HepG2 (cell line): ENCODE results near the gene FYB1. TPM values are rescaled to one million over a fixed set of nuclear protein-coding genes. Genes with fewer than 3 reads are reported as not detected.

Experiments
- ATAC-seq: fragments of 200-7000 bp; cut with Tn5 transposase; 3 replicates; pipeline ENCODE4 v1.9.1; 2020; ENCODE audit warnings: mild to moderate bottlenecking, moderate library complexity
- BruUV-seq: library from RNA; stranded (reverse); fragments of 400-500 nt; replicated peaks from 2 replicates; lab custom pipeline; 2021; lab: Mats Ljungman, UMichigan
- CTCF ChIA-PET: fragments of 300-600 bp; formaldehyde crosslinking; extraction: SDS; loops from one replicate; lab custom pipeline; 2021; ENCODE audit warnings: low total read pairs, inconsistent platforms, low intra/inter-chr PET ratio; lab: Yijun Ruan, JAX
- POLR2A ChIA-PET: fragments of 350-600 bp; sonication (Branson Sonifier 250); formaldehyde crosslinking; loops from one replicate; lab custom pipeline; 2020; ENCODE audit warnings: antibody characterized with exemption, inconsistent platforms; lab: Yijun Ruan, JAX
- DNase-seq: peaks from one replicate; pipeline ENCODE4 v3.0.0-alpha.2; 2015; ENCODE audit warnings: low spot score
- FAIRE-seq: peaks from 3 replicates; lab custom pipeline; 2011; peaks lifted over from hg19 to GRCh38; lab: Jason Lieb, UNC
- H2AFZ ChIP-seq: one replicate; pipeline ENCODE4 v1.6.1; 2011; ENCODE audit warnings: low read length, inconsistent platforms
- H3K27ac ChIP-seq: fragments of 300-600 bp; 3 replicates; pipeline ENCODE4 v1.8.0; 2011; ENCODE audit warnings: mixed run types, mild to moderate bottlenecking, mixed read lengths, low read length, inconsistent platforms; ENCODE audit not compliant: insufficient read depth; ENCODE audit errors: extremely low read length
- H3K27me3 ChIP-seq, 2 experiments: fragments of 200-600 bp in 1 of 2; 2 replicates in 1 of 2; 3 replicates in 1 of 2; pipeline versions ENCODE4 v1.6.0 to v1.8.0; 2011; ENCODE audit warnings: low read length in 2 of 2, mild to moderate bottlenecking in 2 of 2, moderate library complexity in 2 of 2, inconsistent platforms in 1 of 2; ENCODE audit not compliant: insufficient read depth in 2 of 2, control insufficient read depth in 1 of 2
- H3K36me3 ChIP-seq, 2 experiments: fragments of 200-600 bp in 1 of 2; replicated peaks in 1 of 2; 2 replicates in 1 of 2; 3 replicates in 1 of 2; pipeline versions ENCODE4 v1.5.1 to v1.8.0; 2011; ENCODE audit warnings: low read length in 2 of 2, inconsistent platforms in 1 of 2; ENCODE audit not compliant: insufficient read depth in 2 of 2, control insufficient read depth in 1 of 2
- H3K4me1 ChIP-seq: 2 replicates; pipeline ENCODE4 v1.5.1; 2012; ENCODE audit warnings: low read length, inconsistent platforms; ENCODE audit not compliant: insufficient read depth
- H3K4me2 ChIP-seq: 2 replicates; pipeline ENCODE4 v1.6.0; 2011; ENCODE audit warnings: low read depth, low read length, inconsistent platforms
- H3K4me3 ChIP-seq, 3 experiments: fragments of 200-600 bp in 1 of 3; sonication (generic), shearing (Covaris generic) in 1 of 3; replicated peaks in 1 of 3; 2 replicates each; pipeline ENCODE4 v1.5.1; 2011 to 2016; ENCODE audit warnings: low read length in 3 of 3, inconsistent platforms in 2 of 3, low read depth in 2 of 3, mild to moderate bottlenecking in 2 of 3, control low read depth in 1 of 3, mixed read lengths in 1 of 3; ENCODE audit not compliant: insufficient read depth in 1 of 3
- H3K79me2 ChIP-seq: one replicate; pipeline ENCODE4 v1.6.1; 2011; ENCODE audit warnings: low read length, inconsistent platforms; ENCODE audit not compliant: insufficient read depth
- H3K9ac ChIP-seq: 2 replicates; pipeline ENCODE4 v1.6.0; 2011; ENCODE audit warnings: mild to moderate bottlenecking, low read depth, low read length, inconsistent platforms; ENCODE audit not compliant: insufficient read depth
- H3K9me3 ChIP-seq: 2 replicates; pipeline ENCODE4 v1.5.1; 2012; ENCODE audit warnings: mild to moderate bottlenecking, low read length
- H4K20me1 ChIP-seq: 2 replicates; pipeline ENCODE4 v1.6.0; 2011; ENCODE audit warnings: inconsistent platforms, mild to moderate bottlenecking, low read length, moderate library complexity; ENCODE audit not compliant: insufficient read depth
- ETV5 ChIP-seq: IDR thresholded peaks from 2 replicates; pipeline ENCODE4 v1.6.1; 2018; ENCODE audit warnings: missing biosample characterization, missing genetic modification reagents, inconsistent platforms, borderline replicate concordance
- HDAC1 ChIP-seq: sonication (generic); formaldehyde crosslinking; IDR thresholded peaks from 2 replicates; pipeline ENCODE4 v1.5.1; 2020; ENCODE audit warnings: mild to moderate bottlenecking, missing genetic modification reagents
- ISX ChIP-seq: sonication (generic); formaldehyde crosslinking; conservative IDR thresholded peaks from 2 replicates; pipeline ENCODE4 v1.5.0; 2020; ENCODE audit warnings: missing genetic modification reagents
- MBD4 ChIP-seq: IDR thresholded peaks from 2 replicates; pipeline ENCODE4 v1.6.1; 2012; ENCODE audit warnings: low read length, inconsistent platforms, borderline replicate concordance
- NAIF1 ChIP-seq: sonication (generic); formaldehyde crosslinking; IDR thresholded peaks from 2 replicates; pipeline ENCODE4 v1.5.0; 2020; ENCODE audit warnings: mild to moderate bottlenecking, missing genetic modification reagents, borderline replicate concordance
- NR2F1 ChIP-seq, 2 experiments: fragments of 450-650 bp in 1 of 2; formaldehyde crosslinking in 1 of 2; IDR thresholded peaks; 2 replicates each; pipeline versions ENCODE4 v1.5.0 to v1.6.1; 2016 to 2020; ENCODE audit warnings: mild to moderate bottlenecking in 1 of 2, missing compliant biosample characterization in 1 of 2, missing genetic modification reagents in 1 of 2, moderate library complexity in 1 of 2
- RBM22 ChIP-seq: fragments of 200-400 bp; formaldehyde crosslinking; optimal IDR thresholded peaks from 2 replicates; pipeline ENCODE3; 2017; ENCODE audit warnings: mild to moderate bottlenecking, low read length, moderate library complexity
- STAG1 ChIP-seq: sonication (generic); formaldehyde crosslinking; IDR thresholded peaks from 2 replicates; pipeline ENCODE4 v1.4.0; 2020; ENCODE audit warnings: missing genetic modification reagents
- THYN1 ChIP-seq: sonication (generic); formaldehyde crosslinking; IDR thresholded peaks from 2 replicates; pipeline ENCODE4 v1.8.1; 2023; ENCODE audit warnings: low read depth, mild to moderate bottlenecking, moderate library complexity, missing genetic modification reagents, borderline replicate concordance
- ZFP36 ChIP-seq: fragments of 150-350 bp; IDR thresholded peaks from 2 replicates; pipeline ENCODE4 v1.6.1; 2018; ENCODE audit warnings: borderline replicate concordance, low read length, low read depth; ENCODE audit not compliant: partially characterized antibody
- ZMYM3 ChIP-seq: sonication (generic); formaldehyde crosslinking; IDR thresholded peaks from 2 replicates; pipeline ENCODE4 v1.5.1; 2020; ENCODE audit warnings: mild to moderate bottlenecking, missing genetic modification reagents
- ZNF225 ChIP-seq: sonication (generic); formaldehyde crosslinking; IDR thresholded peaks from 2 replicates; pipeline ENCODE4 v1.4.0; 2020; ENCODE audit warnings: mild to moderate bottlenecking, missing genetic modification reagents
- ZNF44 ChIP-seq: sonication (generic); formaldehyde crosslinking; IDR thresholded peaks from 2 replicates; pipeline ENCODE4 v1.5.1; 2020; ENCODE audit warnings: mild to moderate bottlenecking, missing genetic modification reagents
- ZNF652 ChIP-seq: IDR thresholded peaks from 2 replicates; pipeline ENCODE4 v1.6.1; 2016; ENCODE audit warnings: low read depth, borderline replicate concordance
- ZNF660 ChIP-seq: sonication (generic); formaldehyde crosslinking; IDR thresholded peaks from 2 replicates; pipeline ENCODE4 v1.5.1; 2020; ENCODE audit warnings: mild to moderate bottlenecking, low read depth, missing genetic modification reagents, borderline replicate concordance
- ZNF775 ChIP-seq: sonication (generic); formaldehyde crosslinking; IDR thresholded peaks from 2 replicates; pipeline ENCODE4 v1.4.0; 2020; ENCODE audit warnings: missing genetic modification reagents, mild to moderate bottlenecking, moderate library complexity, borderline replicate concordance
- WGBS: methylation state at CpG from one replicate; pipeline ENCODE4 v1.1.6; 2017; ENCODE audit warnings: low lambda C conversion rate; 5-methylcytosine and 5-hydroxymethylcytosine counted together
- in situ Hi-C: cut with HindIII; loops from 2 replicates; pipeline ENCODE4 v1.10.0; 2017; ENCODE audit warnings: low pct_unique_long_range_greater_than_20kb; ENCODE audit not compliant: extremely low pct_ligation_motif_present
- intact Hi-C: fragments of 100-400 bp; cut with micrococcal nuclease; formaldehyde crosslinking; loops from one replicate; pipeline ENCODE4 v1.10.0; 2022; ENCODE audit not compliant: unreplicated experiment
- polyA plus RNA-seq, 8 experiments: library from polyadenylated mRNA; depleted of rRNA in 3 of 8; stranded (reverse) in 7 of 8; unstranded in 1 of 8; fragments of >200 nt; fragmentation: Illumina TruSeq in 4 of 8; extraction: Trizol in 4 of 8; gene quantifications; 2 replicates each; pipeline versions ENCODE4 v1.2.1 to v1.2.3, GENCODE V29; 2011 to 2016; ENCODE audit warnings: low read depth in 4 of 8, missing spikeins in 1 of 8, mixed read lengths in 1 of 8; ENCODE audit not compliant: insufficient read depth in 1 of 8
- total RNA-seq, 5 experiments: library from RNA; depleted of rRNA; stranded (reverse); fragments of >200 nt; fragmentation: Illumina TruSeq; extraction: Trizol; gene quantifications; 2 replicates each; pipeline ENCODE4 v1.2.3, GENCODE V29; 2016; ENCODE audit warnings: low read depth in 1 of 5
- TF ChIP-seq, protein P1 (sequence below): sonication (generic); formaldehyde crosslinking; IDR thresholded peaks from 2 replicates; pipeline ENCODE4 v1.4.0; 2020; ENCODE audit warnings: low read depth, mild to moderate bottlenecking, missing genetic modification reagents

Gene FYB1
- total and polyA plus RNA-seq, 2 of the 13 experiments (the other 11 are each of a cell fraction or from before 2014, with no cell fraction given) = 0.03 TPM; not detected in 1

GRCh38 chr5:39121315-39121714 is 98.0 kb downstream of the FYB1 start:
- no peak overlapping the region for H3K9ac ChIP-seq
- CTCF ChIA-PET = no interaction called here
- TF ChIP-seq, protein P1, sequence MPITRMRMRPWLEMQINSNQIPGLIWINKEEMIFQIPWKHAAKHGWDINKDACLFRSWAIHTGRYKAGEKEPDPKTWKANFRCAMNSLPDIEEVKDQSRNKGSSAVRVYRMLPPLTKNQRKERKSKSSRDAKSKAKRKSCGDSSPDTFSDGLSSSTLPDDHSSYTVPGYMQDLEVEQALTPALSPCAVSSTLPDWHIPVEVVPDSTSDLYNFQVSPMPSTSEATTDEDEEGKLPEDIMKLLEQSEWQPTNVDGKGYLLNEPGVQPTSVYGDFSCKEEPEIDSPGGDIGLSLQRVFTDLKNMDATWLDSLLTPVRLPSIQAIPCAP (CRISPR knock-in tag) = no peak
- TF ChIP-seq ZNF660 (CRISPR knock-in tag) = no peak
- TF ChIP-seq ZNF44 (CRISPR knock-in tag) = no peak
- no peak for TF ChIP-seq ZNF225
- no peak for TF ChIP-seq STAG1 (CRISPR knock-in tag)
- no peak for TF ChIP-seq NAIF1 (CRISPR knock-in tag)
- no peak for TF ChIP-seq ISX (CRISPR knock-in tag)
- no peak for TF ChIP-seq ZNF775 (CRISPR knock-in tag)
- TF ChIP-seq RBM22 = no peak
- TF ChIP-seq ZNF652 (CRISPR knock-in tag) = no peak
- TF ChIP-seq HDAC1 (CRISPR knock-in tag) = no peak
- no peak for TF ChIP-seq ZFP36
- TF ChIP-seq ZMYM3 = no peak
- TF ChIP-seq THYN1 (CRISPR knock-in tag) = no peak
- no peak for TF ChIP-seq ETV5 (CRISPR knock-in tag)
- TF ChIP-seq MBD4 = no peak
- no peak for TF ChIP-seq NR2F1 (CRISPR knock-in tag; IDR thresholded peaks at IDR 0.05)
- TF ChIP-seq, all 625 proteins: peak for 0
- no peak for ATAC-seq
- Histone ChIP-seq H3K4me2 (no peak overlapping the region), H2AFZ (no peak overlapping the region), H3K27me3 (no peaks in the 10 kb centered on the region), H3K27ac (no peak overlapping the region), H4K20me1 (no peaks in the 10 kb centered on the region), H3K79me2 (no peaks in the 10 kb centered on the region), H3K36me3 (no peaks in the 10 kb centered on the region), H3K4me3 (no peak overlapping the region), H3K4me1 (no peaks in the 10 kb centered on the region), H3K9me3 (no peaks in the 10 kb centered on the region)
- DNase-seq = no peak
- intact Hi-C loops = no loop called here
- FAIRE-seq = no peak
- POLR2A ChIA-PET = no interaction called here
- in situ Hi-C loops = no loop called here
- BruUV-seq = no TSS peak
- 3% methylated on average over 1 of the region's 1 CpG for WGBS
